GM23248 (cell line): ENCODE results near the gene POLR1A.

Experiments
- EZH2 ChIP-seq: fragments of 200-600 bp; sonication (generic); IDR thresholded peaks from 2 replicates; pipeline ENCODE4 v1.6.1; 2018; ENCODE audit warnings: antibody characterized with exemption, mild to moderate bottlenecking; ENCODE audit not compliant: insufficient read depth, poor library complexity, severe bottlenecking
- EZH2phosphoT487 ChIP-seq: fragments of 200-600 bp; sonication (generic); IDR thresholded peaks from 2 replicates; pipeline ENCODE4 v1.6.1; 2018; ENCODE audit warnings: antibody characterized with exemption, moderate library complexity, mild to moderate bottlenecking, low read depth; ENCODE audit not compliant: insufficient read depth

DNA sequence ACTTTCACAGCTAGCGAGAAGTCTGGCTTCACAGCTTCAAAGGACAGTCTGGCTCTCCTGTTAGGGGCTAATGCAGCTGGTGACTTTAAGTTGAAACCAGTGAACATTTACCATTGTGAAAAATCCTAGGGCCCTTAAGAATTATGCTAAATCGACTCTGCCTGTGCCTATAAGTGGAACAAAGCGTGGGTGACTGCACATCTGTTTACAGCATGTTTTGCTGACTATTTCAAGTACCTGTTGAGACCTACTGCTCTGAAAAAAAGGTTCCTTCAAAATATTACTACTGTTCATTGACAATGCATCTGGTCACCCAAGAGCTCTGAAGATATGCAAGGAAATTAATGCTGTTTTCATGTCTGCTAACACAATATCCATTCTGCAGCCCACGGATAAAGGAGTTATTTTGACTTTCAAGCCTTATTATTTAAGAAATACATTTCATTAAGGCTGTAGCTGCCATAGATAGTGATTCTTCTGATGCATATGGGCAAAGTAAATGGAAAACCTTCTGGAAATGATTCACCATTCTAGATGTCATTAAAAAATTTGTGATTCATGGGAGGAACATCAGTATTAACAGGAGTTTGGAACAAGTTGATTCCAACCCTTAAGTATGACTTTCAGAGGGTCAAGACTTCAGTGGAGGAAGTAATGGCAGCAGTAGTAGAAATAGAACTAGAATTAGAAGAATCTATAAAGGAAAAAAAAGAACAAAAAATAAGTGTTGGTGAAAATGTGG lies 48.9 kb downstream of the POLR1A start:
- TF ChIP-seq EZH2 (no peak), EZH2phosphoT487 (no peak)
